OCI-LY7 (cell line): Measurements from ENCODE around the gene JAM3. TPM values are rescaled to one million over a fixed set of nuclear protein-coding genes. Genes with fewer than 3 reads are reported as not detected.

Experiments
- BruUV-seq: library from RNA; stranded (reverse); fragments of 400-500 nt; replicated peaks from 2 replicates; lab custom pipeline; 2021; lab: Mats Ljungman, UMichigan
- CTCF ChIA-PET: fragments of 300-600 bp; sonication (Branson Sonifier 250); formaldehyde crosslinking; loops from one replicate; lab custom pipeline; 2022; ENCODE audit warnings: antibody characterized with exemption; ENCODE audit not compliant: unreplicated experiment; lab: Charles Lee
- POLR2A ChIA-PET: fragments of 300-600 bp; sonication (Branson Sonifier 250); formaldehyde crosslinking; loops from one replicate; lab custom pipeline; 2022; ENCODE audit warnings: antibody characterized with exemption; lab: Charles Lee
- DNase-seq: peaks from one replicate; pipeline ENCODE4 v3.0.0-alpha.2; 2015; ENCODE audit warnings: low spot score
- H2AFZ ChIP-seq: fragments of 200-600 bp; sonication (generic), shearing (Covaris generic); 2 replicates; pipeline ENCODE4 v1.6.1; 2014; ENCODE audit warnings: mild to moderate bottlenecking, antibody characterized with exemption, low read length, moderate library complexity
- H3K27ac ChIP-seq: fragments of 200-600 bp; sonication (generic); 2 replicates; pipeline ENCODE4 v1.5.1; 2014; ENCODE audit warnings: mixed run types, low read depth, mild to moderate bottlenecking, moderate library complexity, low read length, inconsistent platforms; ENCODE audit not compliant: poor library complexity, severe bottlenecking
- H3K36me3 ChIP-seq: fragments of 200-600 bp; sonication (generic); 2 replicates; pipeline ENCODE4 v1.6.1; 2014; ENCODE audit warnings: mild to moderate bottlenecking, antibody characterized with exemption, low read length, moderate library complexity, mixed read lengths; ENCODE audit not compliant: insufficient read depth
- H3K4me1 ChIP-seq: fragments of 200-600 bp; sonication (generic); 2 replicates; pipeline ENCODE4 v1.5.1; 2014; ENCODE audit warnings: mild to moderate bottlenecking, low read length; ENCODE audit not compliant: insufficient read depth, poor library complexity, severe bottlenecking
- H3K4me2 ChIP-seq: fragments of 200-600 bp; sonication (generic); 2 replicates; pipeline ENCODE4 v1.6.1; 2014; ENCODE audit warnings: mild to moderate bottlenecking, low read length
- H3K4me3 ChIP-seq: fragments of 200-600 bp; sonication (generic); 2 replicates; pipeline ENCODE4 v1.5.1; 2014; ENCODE audit warnings: mild to moderate bottlenecking, low read depth, low read length; ENCODE audit not compliant: poor library complexity, severe bottlenecking
- H3K79me2 ChIP-seq: fragments of 200-600 bp; sonication (generic); 2 replicates; pipeline ENCODE4 v1.6.1; 2016; ENCODE audit warnings: low read depth, mild to moderate bottlenecking, low read length, moderate library complexity, mixed read lengths; ENCODE audit not compliant: insufficient read depth
- H3K9me2 ChIP-seq: fragments of 200-600 bp; sonication (generic); 2 replicates; pipeline ENCODE4 v1.6.1; 2016; ENCODE audit warnings: mild to moderate bottlenecking, low read length, mixed read lengths; ENCODE audit not compliant: insufficient read depth
- H3K9me3 ChIP-seq: fragments of 200-600 bp; sonication (generic); 2 replicates; pipeline ENCODE4 v1.6.1; 2014; ENCODE audit warnings: mild to moderate bottlenecking, mixed run types, low read length, mixed read lengths
- H4K20me1 ChIP-seq: fragments of 200-600 bp; sonication (generic); 2 replicates; pipeline ENCODE4 v1.6.1; 2014; ENCODE audit warnings: mild to moderate bottlenecking, antibody characterized with exemption, low read length, moderate library complexity, mixed read lengths; ENCODE audit not compliant: insufficient read depth
- EZH2phosphoT487 ChIP-seq: fragments of 200-600 bp; sonication (generic); IDR thresholded peaks from 2 replicates; pipeline ENCODE4 v1.6.1; 2018; ENCODE audit warnings: low read depth, borderline replicate concordance, mild to moderate bottlenecking, mixed run types, antibody characterized with exemption, low read length, moderate library complexity, mixed read lengths
- intact Hi-C: fragments of 100-400 bp; cut with micrococcal nuclease; formaldehyde crosslinking; loops from one replicate; pipeline ENCODE4 v1.10.0; 2022; ENCODE audit not compliant: unreplicated experiment
- total RNA-seq, 2 experiments: library from RNA; depleted of rRNA in 1 of 2; stranded (reverse); fragments of >200 nt in 1 of 2; shearing (Covaris generic) in 1 of 2; gene quantifications; 2 replicates each; pipeline ENCODE4 v1.2.3, GENCODE V29; 2014 to 2022
- TF ChIP-seq, protein P1 (sequence below): fragments of 200-600 bp; sonication (generic); conservative IDR thresholded peaks from 2 replicates; pipeline ENCODE4 v1.5.1; 2014; ENCODE audit warnings: mild to moderate bottlenecking, antibody characterized with exemption, low read length, moderate library complexity, mixed read lengths

JAM3 gene
- total RNA-seq, 2 experiments from 2014 or later: not detected

DNA sequence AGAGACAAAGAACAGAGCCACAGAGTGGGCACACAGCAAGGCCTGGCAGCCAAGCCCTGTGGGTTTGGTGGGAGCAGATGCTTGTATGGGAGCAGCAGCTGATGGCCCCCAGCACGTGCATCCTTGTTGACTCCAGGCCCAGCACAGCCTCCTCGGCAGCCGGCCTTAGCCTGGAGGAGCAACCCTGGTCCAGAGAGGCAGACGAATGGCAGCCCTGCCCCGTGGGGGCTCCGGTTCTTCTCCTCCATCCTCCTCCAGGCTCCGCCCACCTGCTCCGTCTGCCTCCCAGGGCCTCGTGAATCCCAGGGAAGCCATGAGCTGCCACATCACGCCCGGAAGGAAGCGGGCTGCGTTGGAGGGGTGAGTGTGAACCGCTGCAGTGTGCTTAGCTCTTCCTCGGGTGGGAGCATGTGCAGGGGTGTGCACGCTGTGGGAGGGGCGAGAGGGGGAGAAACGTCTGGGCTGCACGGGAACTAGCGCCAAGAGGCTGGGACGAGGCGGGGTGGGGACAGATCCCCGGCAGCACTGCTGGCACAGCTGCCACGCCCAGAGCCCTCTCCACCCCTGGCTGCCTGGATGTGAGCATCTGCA is 36.3 kb upstream of the JAM3 start:
- Histone ChIP-seq H3K79me2 (no peaks in the 10 kb centered on the region), H3K36me3 (no peaks in the 10 kb centered on the region), H3K27ac (no peak overlapping the region), H2AFZ (no peak overlapping the region), H4K20me1 (no peaks in the 10 kb centered on the region), H3K9me3 (no peaks in the 10 kb centered on the region), H3K9me2 (no peaks in the 10 kb centered on the region), H3K4me3 (no peak overlapping the region), H3K4me2 (no peak overlapping the region), H3K4me1 (no peaks in the 10 kb centered on the region)
- intact Hi-C loops: no loop called here
- no peak for DNase-seq
- ChIA-PET POLR2A (no interaction called here), CTCF (no interaction called here)
- BruUV-seq: no TSS peak
- TF ChIP-seq, protein P1, sequence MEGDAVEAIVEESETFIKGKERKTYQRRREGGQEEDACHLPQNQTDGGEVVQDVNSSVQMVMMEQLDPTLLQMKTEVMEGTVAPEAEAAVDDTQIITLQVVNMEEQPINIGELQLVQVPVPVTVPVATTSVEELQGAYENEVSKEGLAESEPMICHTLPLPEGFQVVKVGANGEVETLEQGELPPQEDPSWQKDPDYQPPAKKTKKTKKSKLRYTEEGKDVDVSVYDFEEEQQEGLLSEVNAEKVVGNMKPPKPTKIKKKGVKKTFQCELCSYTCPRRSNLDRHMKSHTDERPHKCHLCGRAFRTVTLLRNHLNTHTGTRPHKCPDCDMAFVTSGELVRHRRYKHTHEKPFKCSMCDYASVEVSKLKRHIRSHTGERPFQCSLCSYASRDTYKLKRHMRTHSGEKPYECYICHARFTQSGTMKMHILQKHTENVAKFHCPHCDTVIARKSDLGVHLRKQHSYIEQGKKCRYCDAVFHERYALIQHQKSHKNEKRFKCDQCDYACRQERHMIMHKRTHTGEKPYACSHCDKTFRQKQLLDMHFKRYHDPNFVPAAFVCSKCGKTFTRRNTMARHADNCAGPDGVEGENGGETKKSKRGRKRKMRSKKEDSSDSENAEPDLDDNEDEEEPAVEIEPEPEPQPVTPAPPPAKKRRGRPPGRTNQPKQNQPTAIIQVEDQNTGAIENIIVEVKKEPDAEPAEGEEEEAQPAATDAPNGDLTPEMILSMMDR: no peak
- no peak for TF ChIP-seq EZH2phosphoT487

DNA sequence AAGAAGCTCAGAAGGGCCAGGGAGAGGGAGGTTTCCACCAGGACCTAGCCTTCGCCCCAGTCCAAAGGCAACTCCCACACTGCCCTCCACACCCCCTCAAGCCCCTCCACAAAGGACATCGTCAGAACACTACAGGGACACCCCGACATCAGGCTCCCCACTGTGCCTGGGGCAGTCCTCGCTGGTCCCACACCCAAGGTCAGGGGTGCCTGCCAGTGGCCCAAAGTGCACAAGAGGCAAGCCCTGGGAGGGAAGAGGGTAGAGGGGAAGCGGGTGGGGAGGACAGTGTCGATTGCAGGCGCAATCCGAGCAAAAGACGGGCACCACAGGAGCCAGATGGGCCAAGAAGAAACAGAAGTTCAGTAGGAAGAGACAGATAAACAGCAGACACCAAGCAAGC is 35.6 kb upstream of the JAM3 start:
- H3K27ac ChIP-seq: no peak overlapping the region
- no peaks in the 10 kb centered on the region for H3K79me2 ChIP-seq
- no peak for DNase-seq
- no peaks in the 10 kb centered on the region for H3K9me2 ChIP-seq
- H3K4me1 ChIP-seq: no peaks in the 10 kb centered on the region
- H2AFZ ChIP-seq: no peak overlapping the region
- no peaks in the 10 kb centered on the region for H4K20me1 ChIP-seq
- H3K9me3 ChIP-seq: no peaks in the 10 kb centered on the region
- H3K36me3 ChIP-seq: no peaks in the 10 kb centered on the region
- no TSS peak for BruUV-seq
- ChIA-PET POLR2A (no interaction called here), CTCF (no interaction called here)
- intact Hi-C loops: no loop called here
- no peak for TF ChIP-seq EZH2phosphoT487
- TF ChIP-seq, protein P1: no peak
- H3K4me3 ChIP-seq: no peak overlapping the region
- H3K4me2 ChIP-seq: no peak overlapping the region

DNA sequence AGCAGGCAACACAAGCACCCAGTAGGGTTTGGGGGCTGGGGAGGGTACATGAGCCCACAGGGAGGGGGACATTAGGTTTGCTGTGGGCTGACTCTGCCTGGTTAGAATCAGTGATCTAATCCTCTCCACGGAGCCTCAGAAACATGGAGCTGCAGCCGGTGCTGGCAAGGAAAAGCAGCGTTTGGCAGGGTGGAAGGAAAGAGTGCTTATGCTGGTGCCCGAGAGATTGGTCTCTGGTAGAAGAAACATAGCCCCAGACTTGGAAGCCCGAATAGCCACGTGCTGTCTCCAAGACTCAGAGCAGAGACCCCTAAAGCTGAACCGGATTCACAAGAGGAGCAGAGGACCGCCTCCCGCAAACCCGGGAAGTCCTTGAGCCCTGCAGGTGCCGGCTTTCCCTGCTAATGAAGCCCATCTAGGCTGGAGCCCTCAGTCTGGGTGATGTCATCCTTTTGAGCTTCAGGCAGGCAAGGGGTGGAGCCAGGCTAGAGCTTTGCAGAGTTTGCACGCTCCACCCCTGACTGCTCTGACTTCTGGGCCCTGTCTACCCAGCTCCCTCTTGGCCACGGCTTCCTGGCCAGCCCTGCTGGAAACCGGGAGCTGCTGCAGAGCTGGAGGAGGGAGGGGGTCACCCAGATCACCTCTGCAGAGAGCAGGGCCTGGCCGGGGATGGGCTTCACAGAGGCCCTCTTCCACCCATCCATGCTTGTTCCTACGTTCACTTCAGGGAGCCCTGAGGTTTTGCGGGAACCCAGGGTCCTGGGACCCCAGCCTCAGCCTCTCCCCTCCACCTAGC is 35.0 kb upstream of the JAM3 start:
- Histone ChIP-seq H3K27ac (no peak overlapping the region), H3K4me1 (no peaks in the 10 kb centered on the region), H3K4me3 (no peak overlapping the region), H3K36me3 (no peaks in the 10 kb centered on the region), H3K4me2 (no peak overlapping the region), H3K79me2 (no peaks in the 10 kb centered on the region), H2AFZ (no peak overlapping the region), H3K9me2 (no peaks in the 10 kb centered on the region), H3K9me3 (no peaks in the 10 kb centered on the region), H4K20me1 (no peaks in the 10 kb centered on the region)
- no peak for TF ChIP-seq EZH2phosphoT487
- TF ChIP-seq, protein P1: no peak
- no peak for DNase-seq
- no TSS peak for BruUV-seq
- ChIA-PET POLR2A (interaction anchor here (0.6 kb wide), 1 partner anchor 41 kb away, joined by 3 read pairs; no protein-coding TSS in a partner anchor), CTCF (no interaction called here)
- intact Hi-C loops: no loop called here
